ENCODE measurements around the gene ENPP4. TPM values are rescaled to one million over a fixed set of nuclear protein-coding genes. Genes with fewer than 3 reads are reported as not detected.

The ENPP4 gene
- total RNA-seq, 1 donor from 2014 or later, result 6.8 TPM

Other genes starting within 250 kb of the ENPP4 start
- gene CLIC5, start 114.1 kb upstream of the ENPP4 start, total RNA-seq, result 4.3 and 4.4 TPM in 2 replicates
- gene ENPP5, start 41.0 kb downstream of the ENPP4 start, total RNA-seq, result not detected in 2 replicates

Measured in T-helper 1 cell treated with Interleukin-12 subunit alpha and Interleukin-12 subunit beta and Interleukin-4 antibody, amounts not matched to agents 30 ng/mL and 1 ng/mL, for 36 hours (primary cell).